IPS-NIHi7 (cell line): ENCODE measurements around the gene TMIGD3.
"Not testable (repeated sequence)": the region's sequence is repeated elsewhere in the genome, so short reads cannot be mapped to it uniquely, and the experiment has no call there.

Source experiments
- DNase-seq: peaks from one replicate; pipeline ENCODE4 v3.0.0; 2012; ENCODE audit warnings: mixed read lengths; ENCODE audit errors: extremely low spot score

The TMIGD3 gene

DNA sequence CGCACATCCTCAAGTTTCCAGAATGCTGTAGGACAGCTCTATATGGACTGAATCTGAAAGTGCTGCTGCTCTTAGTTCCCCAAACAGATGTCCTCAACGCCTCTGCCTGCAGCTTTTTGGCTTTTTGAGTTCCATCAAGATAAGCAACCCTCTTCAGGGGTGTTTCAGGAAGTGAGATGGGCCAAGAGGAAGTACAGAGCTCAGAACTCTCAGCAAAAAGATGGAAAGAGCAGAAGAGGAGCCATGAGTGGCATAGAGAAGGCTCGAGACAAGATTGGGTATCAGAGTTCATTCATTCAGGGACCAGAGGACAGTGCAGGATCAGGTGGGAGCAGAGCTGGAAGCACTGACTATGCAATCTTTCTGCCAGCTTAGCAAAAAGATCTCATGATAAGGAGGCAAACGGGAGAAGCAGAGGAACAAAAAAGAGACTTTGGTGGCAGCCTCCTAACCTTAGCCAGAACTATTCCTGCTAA lies at the start of gene TMIGD3, which contains the start of gene ADORA3:
TMIGD3 (minus strand) TSS at position 49 of the 476 bp plus-strand sequence. CDS start 279 bp downstream, outside the sequence.
ADORA3 (minus strand) TSS at position 49 of the 476 bp plus-strand sequence. CDS start 279 bp downstream, outside the sequence.
- no peak for DNase-seq

DNA sequence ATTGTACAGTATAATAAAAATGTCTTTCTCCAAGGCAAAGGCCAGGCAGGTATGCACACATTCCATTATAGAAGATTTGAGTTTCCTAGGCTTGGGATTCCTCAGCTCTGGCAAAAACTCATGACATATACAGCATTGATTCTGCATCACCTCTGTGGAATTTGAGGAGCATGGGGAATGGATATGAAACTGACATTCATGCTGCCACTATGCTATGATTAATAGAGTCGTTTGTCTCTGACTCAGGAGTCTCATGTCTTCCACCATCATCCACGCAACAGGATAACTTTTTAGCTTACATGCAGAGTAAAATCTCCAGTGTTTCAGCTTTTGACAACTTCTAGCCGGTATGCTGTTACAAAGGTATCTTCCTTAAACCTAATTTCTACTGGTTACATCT lies 49.8 kb upstream of the TMIGD3 start:
- no peak for DNase-seq

DNA sequence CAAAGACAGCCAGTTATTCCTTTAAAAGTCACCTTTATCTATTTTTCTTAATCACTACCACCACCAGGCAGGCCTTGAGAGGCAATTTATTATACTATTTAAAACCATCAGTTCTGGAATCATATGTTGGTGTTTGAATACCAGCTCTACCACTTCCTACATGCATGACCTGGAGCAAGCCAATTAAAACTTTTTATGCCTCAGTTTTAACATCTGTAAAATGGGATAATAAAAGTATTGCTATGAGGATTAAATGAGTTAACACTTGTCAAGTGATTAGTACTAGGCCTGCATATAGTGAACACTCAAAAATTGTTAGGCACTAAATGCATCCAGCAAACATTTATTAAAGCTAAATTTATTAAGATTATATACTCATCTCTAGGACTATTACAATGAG lies 49.2 kb upstream of the TMIGD3 start:
- no peak for DNase-seq

DNA sequence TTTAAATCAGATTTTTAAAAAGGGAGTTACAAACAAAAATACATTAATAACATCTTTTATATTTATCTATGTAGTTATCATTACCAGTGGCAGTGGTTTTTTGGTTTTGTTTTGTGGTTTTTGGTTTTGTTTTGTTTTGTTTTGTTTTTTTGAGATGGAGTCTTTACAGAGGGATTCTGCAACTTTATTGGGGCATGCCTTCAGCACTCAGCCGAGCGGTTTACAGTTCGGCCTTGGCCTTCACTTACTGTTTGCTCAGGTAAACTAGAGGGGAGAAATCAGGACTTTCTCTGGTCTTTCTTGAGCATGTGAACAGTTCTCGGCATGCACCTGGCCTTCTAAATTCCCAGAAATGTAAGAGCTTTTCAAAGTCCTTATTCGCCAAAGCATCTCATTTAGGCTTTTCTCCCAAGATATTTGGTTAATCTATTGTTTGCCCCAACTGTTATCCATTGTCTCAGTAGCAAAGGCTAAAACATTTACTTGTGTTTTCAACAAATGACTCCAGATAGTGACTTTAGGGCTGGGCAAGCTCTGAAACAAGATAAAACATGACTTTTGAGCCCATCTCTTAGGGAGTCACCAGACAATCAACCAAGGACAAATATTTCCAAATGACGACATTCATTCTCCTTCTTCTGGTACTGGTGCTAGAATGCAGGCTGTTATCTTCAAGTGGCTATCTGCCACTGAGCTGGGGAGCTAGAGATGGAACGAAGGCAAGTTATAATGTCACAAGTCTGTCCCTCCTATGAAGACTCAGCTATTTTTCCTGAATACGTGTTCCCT lies 48.4 kb upstream of the TMIGD3 start:
- DNase-seq, result no peak

DNA sequence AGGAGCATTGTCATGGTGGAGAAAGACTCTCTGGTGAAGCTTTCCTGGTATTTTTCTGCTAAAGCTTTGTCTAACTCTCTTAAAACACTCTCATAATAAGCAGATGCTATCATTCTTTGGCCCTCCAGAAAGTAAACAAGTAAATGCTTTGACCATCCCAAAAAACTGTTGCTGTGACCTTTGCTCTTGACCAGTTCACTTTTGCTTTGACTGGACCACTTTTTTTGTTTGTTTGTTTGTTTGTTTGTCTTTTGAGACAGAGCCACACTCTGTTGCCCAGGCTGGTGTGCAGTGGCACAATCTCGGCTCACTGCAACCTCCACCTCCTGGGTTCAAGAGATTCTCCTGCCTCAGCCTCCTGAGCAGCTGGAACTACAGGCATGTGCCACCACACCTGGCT lies 44.4 kb upstream of the TMIGD3 start:
- not testable (repeated sequence) for DNase-seq

DNA sequence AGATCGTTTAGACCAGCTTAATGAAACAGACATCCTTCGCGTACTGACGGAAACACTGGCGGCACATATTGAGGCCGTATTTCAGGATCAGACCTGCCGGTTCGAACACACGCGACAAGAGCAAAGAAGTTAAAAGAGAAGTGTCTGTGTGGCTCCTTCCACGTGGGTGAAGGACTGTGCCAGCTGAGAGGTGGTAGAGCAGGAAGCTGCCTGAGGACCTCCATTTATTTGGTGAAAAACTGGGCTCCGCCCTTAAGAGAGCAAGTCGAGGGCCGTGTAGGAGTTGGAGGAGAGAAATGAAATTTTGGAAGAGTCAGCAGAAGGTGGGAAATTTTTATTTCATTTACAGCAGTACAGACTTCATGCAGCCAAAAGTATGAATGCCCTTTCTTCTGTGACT lies 38.8 kb upstream of the TMIGD3 start:
- peak; percentile 26 for DNase-seq

DNA sequence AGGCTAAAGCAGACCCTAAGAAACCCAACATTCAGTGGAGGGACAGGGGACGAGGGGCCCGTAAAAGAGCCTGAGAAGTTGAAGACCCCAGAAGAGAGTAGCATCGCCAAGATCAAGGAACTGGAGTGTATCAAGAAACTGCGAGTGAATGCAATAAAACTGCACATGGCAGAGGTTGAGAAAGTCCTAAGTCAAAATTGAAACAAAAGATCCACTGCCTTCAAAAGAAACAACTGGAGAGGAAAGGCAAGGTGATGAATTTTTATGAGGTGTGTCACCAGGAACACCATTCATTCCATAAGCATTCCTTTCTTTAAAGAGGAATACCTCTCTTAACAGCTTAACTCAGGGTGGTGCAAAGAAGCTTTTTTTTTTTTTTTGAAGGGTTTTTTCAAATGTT lies 38.3 kb upstream of the TMIGD3 start:
- DNase-seq, result peak; percentile 59

DNA sequence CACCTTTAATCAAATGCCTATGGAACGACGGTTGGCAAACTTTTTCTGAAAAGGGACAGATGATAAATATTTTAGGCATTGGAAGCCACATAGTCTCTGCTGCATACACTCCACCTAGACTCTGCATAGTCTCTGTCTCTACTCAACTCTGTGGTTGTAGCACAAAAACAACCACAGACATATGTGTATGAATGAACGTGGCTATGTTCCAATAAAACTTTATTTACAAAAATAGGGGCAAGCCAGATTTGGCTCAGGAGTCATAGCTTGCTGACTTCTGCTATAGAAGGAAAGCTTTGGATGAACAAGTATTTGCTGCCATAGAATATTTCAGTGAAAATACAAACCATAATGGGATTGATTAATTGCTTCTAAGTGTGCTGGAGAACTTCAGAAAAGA lies 37.5 kb upstream of the TMIGD3 start:
- DNase-seq, result no peak

DNA sequence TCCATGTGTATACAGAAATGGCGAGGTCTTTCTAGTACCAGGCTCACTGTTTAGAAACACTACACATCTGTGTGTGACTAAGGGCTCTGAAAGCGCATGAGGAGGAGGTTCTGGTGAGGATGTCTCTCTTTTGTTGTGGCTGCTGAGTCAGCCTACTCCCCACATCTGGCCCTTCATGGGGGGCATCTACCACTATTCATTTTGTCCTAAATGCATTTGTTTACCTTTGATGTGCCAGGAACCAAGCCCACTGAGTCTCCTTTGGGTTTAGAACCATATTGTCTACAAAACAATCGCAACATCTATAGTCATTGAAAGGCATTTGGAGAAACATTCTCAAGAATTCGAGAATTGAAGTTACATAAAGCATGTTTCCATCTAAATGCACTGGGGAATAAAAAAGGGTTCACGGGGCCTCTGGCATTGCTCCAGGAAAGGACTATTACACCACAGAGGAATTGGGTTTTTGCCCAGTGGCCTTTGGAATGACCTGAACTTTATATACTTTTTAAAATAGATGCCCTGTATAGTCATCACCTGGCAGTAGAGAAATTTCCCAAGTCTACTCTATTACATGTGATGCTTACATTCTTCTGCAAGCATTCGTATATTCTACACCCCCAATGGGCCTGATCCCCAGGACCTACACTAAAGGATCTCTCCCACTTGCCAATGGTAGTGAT lies 35.1 kb upstream of the TMIGD3 start:
- no peak for DNase-seq

DNA sequence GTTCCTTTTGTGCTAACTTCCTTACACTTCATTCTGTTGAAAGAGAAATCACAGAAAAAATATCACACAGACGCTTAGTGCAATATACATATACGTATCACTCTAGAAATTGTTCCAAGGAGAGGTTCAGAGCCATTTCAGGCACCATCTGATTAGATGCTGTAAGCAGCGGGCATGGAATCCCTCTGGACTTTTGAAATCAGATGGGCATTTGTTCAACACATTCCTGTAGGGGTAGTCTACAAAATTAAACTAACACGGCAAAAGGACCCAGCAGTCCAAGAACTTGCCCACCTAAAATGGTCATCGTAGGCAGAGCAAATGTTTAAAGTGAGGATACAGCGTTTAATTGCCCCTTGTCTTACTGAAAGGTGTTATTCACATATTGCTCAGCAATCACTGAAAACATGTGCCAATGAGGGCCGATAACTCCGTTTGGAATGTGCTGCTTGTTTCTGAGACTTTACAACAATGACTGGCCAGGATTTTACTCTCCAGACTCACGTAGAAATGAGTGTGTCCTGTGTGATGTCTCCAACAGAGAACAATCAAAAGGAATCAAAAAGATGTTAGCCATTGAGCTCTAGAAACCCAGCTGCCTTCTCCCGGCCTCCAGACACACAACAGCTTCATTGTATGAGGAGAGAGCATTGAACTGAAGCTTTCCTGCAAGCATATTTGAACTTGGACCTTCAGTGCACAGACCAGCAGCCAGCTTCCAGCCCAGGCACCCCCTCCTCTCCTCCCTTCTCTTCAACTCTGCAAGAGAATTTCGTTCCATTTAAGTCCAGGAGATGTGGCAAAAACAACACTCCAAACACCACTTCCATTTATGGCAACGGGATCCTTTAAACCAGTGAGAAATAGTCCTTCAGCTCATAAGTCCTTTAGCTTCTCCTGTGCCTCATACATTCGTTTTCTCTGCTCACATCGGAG lies 32.1 kb upstream of the TMIGD3 start:
- no peak for DNase-seq

DNA sequence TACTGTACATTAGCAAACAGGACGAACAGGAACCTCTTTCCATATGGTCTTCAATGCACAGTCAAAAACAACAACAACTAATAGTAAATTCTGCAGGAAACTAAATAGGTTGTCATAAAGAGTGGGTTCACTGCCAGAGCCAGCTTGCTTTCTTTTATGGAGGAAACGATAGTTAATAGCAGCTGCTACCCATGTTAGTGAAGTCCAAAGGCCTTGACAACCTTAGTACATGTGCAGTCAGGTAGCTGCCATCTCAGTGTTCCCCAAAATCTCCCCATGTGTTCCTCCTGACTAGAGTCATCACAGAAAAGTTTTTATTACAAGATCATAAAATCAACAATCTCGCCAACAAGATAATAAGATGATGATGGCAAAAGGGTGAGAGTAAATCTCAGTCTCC lies 16.6 kb upstream of the TMIGD3 start:
- DNase-seq, result no peak

DNA sequence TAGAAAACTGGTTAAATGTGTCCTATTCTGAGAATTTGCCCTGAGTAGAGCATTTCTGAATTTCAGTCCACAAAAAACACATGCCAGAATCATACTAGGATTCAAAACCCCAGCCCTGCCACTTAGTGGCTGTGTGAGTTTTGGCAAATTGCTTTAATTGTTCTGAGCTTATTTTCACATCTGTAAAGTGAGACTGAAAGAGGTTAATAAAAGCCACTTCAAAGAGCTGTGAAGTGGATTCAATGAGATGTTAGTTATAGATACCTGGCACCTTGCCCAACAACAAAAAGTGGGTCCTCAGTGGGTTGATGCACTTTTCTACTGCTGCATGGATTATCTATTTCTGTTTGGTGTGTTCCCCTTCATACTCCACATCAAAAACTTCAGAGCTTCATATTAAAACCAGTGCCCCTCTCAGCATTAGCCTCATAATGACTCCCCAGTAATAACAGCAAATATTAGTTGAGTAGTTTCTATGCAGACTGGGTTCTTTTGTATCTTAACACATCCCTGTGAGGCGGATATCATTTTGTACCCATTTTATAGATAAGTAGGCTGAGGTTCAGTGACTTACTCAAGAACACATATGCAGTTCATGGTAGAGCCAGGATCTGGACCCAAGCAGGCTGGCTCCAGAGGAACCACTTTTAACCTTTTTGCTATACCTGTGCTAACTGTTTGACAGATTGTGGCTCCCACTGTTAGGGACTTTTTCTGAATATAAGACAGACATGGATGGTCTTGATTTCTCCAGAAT lies 14.2 kb upstream of the TMIGD3 start:
- no peak for DNase-seq

DNA sequence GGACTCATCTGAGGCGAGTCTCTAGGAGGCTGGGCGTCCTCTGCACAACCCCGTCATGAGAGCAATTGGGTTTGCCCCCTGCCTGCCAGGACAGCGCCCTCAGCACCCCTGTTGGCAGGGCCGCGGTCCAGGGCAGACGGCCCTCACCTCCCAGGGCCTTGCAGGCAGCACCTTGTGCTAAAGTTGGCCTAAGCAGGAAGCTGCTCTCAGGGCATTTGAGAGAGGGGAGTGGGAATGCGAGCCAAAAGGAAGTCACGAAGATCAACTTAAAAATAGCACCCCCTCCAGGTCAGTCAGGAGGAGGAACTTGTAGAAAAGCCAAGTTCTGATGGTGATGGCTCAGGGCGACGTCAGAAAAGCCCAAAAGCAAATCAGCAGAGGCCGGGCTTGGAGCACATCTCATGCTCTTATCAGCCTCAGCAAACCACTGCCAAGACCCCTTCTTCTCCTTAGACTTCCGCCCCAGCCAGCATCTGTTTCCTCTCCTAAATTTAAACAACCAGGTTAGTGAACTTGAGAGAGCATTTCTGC lies 12.6 kb upstream of the TMIGD3 start:
- DNase-seq, result peak; percentile 77

DNA sequence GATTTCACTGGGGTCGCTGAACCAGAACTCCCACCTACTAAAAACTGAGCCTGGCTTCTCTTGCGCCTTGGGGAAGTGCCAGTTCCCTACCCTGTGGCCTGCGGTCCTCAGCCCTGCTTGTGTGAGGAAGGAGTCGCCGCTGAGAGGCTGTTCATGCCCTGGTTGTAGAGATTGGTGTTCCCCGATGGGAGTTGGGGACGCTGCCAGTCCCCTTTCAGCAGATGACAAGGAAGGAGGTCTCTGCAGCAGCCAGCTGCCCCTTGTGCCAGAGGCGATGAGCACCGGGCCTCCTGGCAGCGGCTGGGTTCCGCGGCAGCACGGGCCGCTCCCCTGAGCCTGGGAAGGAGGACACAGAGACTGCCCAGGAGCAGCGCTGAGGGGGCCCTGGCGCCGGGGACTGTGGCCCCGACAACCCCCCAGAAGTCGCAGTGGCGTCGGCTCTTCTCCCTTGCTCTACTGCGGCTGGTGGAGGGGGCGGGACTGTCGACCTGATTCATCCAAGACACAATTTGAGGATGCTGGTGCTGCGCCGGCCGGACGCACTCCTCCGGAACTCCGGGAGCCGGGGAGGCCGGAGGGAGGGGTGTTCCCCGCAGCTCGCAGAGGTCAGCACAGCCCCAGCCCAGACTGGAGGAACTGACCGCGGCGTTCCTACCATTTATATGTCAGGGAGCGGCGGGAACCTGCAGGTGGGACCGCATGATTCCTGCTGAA lies 12.0 kb upstream of the TMIGD3 start:
- no peak for DNase-seq

DNA sequence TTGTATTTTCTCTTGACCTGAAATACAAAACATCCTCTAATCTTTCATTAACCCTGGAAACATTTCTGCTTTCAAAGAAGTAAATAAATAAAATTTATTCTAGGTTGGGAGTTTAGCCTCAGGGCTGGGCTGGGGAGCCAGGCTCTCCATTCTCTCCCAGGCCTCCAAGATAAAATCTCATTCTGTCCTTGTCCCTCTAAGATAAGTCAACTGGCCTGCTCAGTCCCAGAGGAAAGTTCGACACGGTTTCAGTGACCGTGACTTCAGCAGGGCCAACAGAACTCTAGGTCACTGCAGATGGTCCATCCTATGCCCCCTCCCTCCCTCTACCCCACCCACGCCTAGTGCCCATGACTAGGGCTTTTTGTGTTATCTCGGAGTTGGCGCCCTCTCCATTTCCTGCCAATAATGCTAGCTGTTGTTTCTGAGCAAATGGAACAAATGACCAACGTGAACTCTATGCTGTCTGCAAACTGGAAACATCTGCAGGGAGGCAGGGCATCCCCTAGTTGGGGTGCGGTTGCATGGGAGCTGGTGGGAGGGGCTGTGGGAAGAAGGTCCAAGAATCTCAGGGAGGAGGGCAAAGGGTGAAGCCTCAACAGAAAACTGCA lies 10.1 kb upstream of the TMIGD3 start:
- no peak for DNase-seq

DNA sequence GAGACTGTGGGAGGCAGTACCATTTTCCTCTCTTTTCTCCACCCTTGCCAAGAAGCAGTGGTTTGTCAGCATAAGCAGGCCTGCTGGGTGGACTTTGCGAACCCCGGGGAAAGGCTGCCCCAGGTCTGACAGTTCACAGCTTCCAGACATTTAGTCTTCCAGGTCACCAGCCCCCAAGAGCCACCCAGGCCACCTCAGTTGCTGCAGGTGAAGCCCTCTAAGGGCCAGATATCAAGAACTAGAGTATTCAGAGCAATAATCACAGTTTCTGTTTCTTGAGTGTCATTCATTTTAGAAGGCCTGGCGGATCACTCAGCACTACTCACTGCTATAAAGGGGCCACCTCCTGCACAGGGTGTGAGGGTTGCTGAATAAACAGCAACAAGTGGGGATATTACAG lies 9.5 kb upstream of the TMIGD3 start:
- DNase-seq, result no peak

DNA sequence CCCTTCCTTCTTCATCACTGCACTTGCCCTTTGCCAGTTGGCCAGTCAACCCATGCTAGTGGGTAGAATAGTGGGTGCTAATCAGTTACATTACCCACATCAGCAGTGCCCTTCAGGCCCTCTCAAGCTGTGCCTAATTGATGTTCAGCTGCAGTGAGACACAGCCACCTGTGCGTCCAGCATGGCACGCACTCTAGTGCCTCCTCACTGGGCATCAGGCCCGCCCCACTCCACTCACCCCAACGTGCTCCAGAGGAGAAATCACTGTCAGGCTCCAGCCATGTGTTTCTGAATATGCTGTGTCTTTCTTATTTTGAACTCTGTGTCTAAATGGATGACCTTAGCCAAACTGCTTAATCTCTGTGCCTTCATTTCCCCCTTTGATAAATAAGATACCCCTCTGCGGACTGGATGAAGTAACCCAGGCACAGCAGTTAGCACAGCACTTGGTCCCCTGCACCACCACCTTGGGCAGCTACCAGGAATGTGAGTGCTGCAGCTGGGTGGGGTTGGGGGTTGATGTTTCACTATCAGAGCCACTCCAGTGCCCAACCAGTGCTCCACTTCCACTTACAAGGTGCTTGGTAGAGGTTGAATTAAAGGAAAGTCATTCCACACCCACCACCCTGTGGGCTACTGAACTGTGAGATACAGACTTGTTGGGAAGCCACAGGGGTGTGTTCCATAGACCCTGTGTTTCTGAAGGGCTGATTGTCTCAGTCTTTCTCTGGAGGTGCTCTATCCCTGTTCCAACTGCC lies 8.9 kb upstream of the TMIGD3 start:
- DNase-seq, result no peak

DNA sequence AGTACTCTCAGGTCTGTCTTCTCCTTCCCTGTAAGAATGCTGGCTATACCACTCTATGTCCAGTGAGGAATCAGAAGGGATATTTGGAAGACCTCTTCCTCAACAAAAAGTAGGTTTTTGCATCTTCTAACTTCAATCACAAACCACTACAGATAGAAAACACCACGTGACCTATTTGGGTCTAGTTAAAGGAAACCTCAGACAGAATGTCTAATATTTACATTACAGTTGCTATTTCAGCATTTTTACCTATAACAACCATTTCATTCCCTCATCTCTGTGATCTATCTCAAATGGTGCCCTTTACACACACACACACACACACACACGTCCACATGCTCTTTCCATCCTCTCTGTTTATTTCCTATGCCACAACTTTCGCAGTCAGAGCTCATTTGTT lies 7.9 kb upstream of the TMIGD3 start:
- no peak for DNase-seq

DNA sequence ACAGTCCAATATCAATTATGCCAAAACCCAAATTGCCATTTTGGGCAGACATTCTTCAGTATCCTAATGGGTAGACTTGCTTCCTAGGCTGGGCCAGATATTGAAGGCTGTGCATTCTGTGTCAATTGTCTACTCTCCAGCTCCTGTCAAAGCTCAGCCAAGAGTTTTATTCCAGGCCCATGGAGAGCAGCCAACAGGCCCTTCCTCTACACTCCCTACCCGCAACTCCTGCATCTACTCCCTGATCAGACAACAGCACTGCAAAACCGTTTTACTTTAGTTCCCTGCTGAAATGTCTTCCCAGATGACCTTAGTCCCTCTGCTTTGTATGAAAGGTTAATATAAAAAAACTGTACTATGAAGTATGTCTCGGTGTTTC lies 6.6 kb upstream of the TMIGD3 start:
- no peak for DNase-seq
